ENCODE results near the gene TSPYL1.
A peak's percentile ranks its signal among the peaks of the same experiment; 100 is the strongest.
"Not testable (repeated sequence)": the region's sequence is repeated elsewhere in the genome, so short reads cannot be mapped to it uniquely, and the experiment has no call there.

Gene TSPYL1

DNA sequence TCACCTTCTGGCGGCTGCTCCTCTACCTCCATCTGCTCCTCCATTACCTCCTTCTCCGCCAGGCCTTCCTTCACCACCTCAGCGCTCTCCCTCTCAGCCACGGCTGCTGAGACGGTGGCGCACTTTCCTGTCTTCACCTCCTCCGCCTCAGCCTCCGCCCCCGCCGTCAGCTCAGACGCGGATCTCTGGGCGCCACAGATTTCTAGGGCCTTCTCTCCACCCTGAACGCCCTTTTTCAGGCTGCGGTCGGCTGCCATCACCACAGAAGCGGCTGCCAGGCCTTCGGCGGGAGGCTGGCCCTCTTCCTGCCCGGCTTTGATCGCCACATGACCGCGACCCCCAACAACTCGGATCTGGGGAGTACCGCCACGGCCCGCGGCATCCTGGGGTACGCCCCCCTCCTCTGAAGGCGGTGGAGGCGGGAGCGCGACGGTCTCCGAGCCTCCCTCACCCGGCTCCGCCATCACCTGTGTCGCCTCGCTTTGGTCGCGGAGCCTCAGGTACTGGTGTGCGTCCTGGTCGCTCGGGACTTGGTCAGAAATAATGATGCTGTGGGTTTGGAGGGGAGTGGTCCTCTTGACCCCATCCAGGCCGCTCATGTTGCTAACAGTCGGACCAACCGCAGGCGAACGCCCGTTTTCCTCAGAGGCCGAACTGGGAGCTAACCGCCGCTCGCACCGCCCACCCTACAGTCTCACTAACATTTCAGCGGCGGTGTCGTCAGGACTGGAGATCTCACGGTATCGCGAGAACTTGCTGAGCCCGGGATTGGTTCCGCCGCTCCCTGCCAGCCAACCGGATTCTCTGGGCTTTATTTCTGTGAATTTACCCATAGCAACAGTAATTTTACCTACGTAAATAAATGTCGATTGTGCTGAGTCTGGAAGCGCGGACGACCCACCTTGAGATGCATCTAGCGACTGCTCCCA is at the start of gene TSPYL1:
TSPYL1 (minus strand) TSS at position 699 of the 929 bp plus-strand sequence; CDS start at position 599, 100 bp downstream.
- DNase-seq = peak; percentile 91 to 98

DNA sequence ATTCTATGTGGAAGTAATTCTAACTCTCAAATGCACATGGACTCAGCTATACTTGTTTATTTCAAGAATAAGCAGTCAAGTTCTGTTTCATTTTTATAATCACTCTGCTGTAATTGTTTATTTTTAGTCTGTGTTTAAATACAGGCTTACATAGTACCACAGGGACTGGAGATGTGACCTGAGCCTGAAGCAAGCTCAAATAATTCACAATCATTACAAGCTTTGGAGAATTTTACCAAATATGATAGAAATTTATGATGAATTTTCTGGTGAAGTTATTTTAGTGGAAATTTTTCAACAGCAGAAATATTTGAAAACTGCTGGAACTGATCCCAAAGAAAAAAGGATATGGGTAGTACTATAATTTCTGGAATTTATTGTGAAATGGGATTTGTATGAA is 49.4 kb upstream of the TSPYL1 start:
- DNase-seq = no peak

DNA sequence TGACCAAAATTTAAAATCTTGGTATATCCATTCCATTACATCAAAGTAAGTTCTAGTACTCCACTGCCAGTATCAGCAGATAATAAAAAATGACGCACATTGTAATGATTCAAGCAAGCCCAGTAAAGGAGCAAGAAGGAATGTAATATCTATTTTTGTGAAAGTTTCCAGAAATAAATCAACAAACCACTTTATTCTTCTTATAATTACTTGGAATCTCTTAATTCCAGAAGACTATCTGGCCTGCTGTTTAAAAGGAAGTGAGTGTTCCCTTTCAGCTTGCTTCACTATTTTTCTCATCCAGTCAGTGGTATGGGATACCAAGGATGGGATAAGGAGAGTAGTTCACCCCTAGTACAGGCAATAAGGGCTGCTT is 48.8 kb upstream of the TSPYL1 start:
- no peak for DNase-seq

DNA sequence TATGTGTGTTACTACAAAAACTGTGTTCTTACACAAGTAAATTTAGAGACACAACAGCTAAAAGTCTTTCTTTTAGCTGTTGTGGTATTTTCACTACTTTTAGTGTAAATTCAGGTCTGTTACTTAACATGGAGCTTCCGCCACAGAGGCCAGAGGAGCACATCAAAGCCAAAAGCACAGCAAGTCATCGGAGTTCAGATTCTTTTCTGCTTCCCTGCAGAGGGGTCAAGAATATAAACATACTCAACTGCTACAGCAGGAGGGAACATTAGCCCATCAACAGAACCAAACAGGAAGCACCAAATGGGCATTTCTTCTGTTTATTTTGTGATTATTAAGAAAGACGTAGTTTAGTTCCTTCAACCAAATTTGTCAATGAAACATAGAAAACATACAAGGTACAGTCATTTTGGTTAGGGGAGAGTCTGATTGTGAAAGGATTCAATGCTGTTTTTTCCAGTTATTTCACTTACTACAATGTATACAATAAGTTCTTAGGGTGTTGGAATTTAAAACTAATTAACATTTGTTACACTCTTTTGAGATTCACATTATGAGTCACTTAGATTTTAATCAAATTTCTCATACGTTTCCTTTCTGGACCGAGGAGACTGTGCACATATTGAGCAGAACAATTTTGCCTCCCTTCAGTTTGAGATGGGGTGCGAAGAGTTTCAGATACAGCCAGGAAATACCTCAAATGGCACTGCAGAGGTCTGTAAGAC is 48.2 kb upstream of the TSPYL1 start:
- no peak for DNase-seq

DNA sequence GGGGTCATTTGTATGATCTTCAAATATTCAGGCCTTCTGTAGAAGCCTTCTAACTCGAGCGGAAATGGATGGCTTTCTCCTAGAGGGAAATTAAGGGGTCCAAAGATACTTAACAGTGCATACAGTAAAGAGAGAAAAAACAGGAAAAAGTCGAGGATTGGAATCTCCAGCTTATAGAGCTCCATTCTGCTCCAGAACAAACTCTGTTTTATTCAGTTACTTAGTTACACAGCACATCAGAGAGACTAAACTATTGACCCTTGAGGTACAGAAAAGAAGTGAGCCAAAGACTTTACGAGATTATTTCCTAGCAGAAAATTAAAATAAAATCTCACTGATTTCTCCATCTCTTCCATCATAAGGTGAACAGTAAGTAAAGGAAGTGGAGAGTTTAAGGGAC is 47.3 kb upstream of the TSPYL1 start:
- DNase-seq = no peak

DNA sequence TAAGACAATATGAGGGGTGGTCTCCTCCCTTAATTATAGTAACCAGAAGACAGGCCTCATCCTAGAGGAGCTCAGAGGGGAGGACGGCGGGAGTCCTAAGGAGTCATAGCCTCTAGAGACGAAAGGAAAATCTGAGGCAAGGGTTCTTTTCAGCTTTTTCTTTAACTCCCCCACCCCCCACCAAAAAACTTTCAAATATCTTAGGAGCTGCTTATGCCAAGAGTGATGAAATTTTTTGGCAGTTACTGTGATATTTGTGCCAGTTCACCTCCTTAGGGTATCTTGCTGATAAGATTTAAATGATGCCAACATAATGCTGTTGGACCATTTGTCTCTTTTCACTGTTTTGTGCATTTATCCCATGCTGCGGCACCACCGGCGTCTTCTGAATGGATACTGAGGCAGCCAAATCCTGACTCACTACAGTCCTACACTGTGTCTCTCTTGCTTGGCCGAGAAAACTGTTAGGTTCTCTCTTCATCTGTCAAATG is 46.5 kb upstream of the TSPYL1 start:
- no peak for DNase-seq

DNA sequence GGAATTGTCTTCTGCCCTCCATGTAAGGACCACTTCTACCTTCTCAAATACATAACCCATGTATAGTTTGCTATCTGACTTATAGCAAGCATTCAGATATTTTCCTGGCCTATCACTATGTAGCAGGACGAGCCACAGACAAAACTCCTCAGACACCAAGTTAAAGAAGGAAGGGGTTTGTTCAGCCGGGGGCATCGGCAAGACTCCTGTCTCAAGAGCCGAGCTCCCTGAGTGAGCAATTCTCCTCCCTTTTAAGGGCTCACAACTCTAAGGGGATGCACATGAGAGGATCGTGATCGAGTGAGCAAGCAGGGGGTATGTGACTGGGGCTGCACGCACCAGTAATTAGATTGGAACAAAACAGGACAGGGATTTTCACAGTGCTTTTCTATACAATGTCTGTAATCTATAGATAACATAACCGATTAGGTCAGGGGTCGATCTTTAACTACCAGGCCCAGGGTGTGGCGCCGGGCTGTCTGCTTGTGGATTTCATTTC is 46.0 kb upstream of the TSPYL1 start:
- DNase-seq = not testable (repeated sequence)

DNA sequence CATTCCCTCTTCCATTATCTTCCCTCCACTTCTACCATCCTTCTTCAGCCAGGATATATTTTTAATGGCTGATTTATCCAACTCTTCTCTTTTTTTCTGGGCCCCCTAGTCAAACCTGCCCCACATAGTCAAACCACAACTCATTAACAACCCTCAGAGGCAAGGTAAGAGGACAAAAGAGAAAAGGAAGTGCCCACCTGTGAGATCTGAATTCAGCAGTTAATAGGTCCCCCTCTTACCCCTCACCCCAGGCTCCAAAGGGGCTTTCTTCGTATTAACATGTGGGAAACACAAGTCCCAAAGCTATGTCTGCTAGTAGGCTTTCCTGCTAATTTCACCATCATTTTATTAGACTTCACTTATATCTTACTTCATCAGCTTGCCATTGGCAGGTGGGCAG is 44.1 kb upstream of the TSPYL1 start:
- no peak for DNase-seq

DNA sequence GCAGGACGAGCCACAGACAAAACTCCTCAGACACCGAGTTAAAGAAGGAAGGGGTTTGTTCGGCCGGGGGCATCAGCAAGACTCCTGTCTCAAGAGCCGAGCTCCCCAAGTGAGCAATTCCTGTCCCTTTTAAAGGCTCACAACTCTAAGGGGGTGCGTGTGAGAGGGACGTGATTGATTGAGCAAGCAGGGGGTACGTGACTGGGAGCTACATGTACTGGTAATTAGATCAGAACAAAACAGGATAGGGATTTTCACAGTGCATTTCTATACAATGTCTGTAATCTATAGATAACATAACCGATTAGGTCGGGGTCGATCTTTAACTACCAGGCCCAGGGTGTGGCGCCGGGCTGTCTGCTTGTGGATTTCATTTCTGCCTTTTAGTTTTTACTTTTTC is 42.2 kb upstream of the TSPYL1 start:
- not testable (repeated sequence) for DNase-seq

DNA sequence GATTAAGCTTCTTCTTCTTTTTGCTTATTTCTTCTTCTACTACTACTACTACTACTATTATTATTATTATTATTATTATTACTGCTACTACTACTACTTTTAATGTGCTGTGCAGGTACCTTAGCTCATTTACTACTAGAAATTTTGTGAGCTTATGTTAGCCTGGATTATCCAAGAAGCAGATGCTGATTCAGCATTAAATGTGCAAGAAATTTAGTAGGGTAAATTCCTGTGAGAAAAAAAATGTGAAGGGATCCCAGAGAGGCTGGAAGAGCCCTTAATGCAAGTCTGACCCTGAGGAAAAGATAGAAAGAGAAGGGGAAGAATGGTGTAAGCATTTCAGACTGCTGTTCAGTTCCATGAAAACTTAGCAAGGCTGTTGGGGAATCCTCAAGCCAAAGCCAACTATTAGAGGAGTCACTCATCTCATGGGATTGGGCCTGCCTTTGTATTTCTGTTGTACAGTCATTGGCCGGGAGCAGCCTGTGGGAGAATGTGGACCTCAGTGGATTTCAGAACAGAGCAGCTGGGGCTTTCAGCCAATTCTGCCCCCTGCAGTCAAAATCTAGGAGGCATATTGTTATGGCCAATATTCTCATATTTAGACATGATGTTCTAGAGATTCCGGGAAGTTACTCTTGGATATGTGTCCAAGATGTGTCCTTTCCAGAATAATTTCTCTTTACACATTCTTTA is 37.2 kb upstream of the TSPYL1 start:
- no peak for DNase-seq

DNA sequence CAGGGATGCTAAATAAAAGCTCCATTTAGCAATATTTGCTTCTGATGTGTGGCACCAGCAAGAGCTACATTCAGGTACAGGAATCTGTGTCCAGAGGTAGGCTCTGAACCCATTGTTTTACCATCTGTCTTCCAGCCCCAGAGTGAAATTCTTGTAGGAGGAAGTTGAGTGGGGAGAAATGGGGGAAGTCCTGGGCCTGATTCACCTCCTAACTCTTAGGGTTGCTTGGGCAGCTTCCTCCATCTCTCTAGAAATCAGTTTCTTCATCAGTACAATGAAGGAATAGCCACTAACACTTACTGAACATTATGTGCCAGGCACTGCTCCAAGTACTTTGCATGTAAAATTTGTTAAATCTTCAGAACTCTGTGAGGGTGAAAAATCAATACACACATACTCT is 35.1 kb upstream of the TSPYL1 start:
- no peak for DNase-seq

DNA sequence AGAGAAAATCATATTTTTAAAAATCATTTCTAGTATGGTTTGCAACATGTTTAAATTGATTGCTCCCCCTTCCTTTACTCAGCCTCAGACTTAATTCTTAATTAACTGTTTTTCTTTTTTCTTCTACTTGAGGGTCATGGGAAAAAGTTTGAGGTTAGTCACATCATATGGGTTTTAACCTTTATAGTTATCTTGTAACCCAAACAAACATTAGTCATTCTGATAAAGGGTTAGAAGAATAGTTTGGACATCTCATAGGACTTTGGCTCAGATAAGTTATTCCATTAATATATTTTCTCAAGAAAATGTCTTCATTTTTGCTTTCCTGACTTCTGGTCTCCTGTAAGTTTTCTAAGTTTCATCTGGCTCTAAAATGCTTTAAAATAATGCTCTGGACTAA is 34.5 kb upstream of the TSPYL1 start:
- no peak for DNase-seq

DNA sequence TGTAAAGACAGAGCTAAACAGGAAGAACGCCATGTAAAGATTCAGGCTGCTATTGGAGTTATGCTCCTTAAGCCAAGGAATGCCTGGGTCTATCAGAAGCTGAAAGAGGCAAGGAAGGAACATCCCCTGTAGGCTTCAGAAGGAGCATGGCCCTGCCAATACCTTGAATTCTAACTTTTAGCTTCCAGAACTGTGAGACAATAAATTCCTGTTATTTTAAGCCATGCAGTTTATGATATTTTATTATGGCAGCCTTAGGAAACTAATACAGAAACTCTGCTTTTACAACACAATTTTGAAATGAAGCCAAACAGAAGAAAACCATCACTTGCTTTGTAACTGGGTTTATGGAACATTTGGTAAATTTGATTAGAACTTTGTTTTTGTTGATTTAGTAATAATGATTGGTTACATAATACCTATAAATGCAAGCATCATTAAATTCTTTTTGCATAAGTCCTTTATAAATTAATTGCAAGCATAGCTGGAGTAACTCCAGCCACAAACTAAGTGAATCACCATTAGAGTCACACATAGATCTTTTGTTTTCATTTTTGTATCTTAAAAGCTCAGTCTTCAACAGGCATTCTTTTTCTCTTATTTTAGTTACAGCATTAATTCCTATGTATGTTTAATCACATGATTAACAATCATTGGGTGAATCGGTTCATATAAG is 33.5 kb upstream of the TSPYL1 start:
- DNase-seq = no peak

DNA sequence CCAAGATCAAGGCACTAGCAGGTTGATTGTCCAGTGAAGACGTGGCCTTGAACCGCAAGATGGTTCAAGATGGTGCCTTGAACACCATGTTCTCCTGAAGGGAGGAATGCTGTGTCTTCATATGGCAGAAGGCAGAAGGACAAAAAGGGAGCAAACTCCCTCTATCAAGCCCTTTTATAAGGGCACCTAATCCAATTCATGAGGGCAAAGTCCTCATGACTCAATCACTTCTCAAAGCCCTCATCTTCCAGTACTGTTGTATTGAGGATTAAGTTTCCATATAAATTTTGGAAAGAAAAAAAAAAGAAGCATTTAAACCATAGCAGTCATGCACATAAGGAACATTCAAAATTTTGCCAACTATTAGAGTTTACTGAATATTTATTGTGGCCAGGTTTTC is 29.9 kb upstream of the TSPYL1 start:
- DNase-seq = no peak

DNA sequence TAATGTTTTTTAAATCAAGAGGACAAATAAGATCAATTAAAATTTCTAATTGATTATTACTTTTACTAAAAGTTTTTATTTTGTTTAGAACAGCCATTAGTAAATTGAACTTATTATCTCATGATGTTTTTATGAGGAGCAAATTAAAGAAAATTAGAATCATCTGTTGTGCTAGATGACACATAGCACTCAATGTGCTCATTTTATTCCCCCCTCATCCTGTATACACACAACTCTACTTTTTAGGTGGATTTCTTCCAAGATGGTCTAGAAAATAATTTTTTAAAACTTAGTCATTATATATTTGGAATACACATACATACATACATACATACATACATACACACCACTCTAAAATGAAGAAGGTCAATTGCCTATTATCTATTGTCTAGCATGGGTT is 29.3 kb upstream of the TSPYL1 start:
- DNase-seq = no peak

DNA sequence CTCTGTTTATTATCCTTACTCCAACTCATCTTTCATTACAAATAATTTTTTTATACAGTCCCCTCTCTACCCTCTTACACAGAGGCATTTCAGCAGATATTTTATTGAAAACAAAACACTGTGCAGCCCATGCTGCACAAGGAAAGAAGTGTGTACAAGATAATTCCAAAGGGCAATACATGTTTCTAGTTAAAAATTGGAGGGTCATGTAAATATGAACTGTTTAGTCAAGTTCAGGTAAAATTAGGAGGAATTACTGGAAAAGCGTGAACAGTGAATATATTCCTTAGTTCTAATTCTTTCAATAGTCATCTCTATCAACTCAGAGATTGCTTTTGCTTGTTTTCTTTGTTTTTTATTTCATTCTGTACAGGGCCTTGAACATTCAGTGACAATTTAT is 27.9 kb upstream of the TSPYL1 start:
- no peak for DNase-seq

DNA sequence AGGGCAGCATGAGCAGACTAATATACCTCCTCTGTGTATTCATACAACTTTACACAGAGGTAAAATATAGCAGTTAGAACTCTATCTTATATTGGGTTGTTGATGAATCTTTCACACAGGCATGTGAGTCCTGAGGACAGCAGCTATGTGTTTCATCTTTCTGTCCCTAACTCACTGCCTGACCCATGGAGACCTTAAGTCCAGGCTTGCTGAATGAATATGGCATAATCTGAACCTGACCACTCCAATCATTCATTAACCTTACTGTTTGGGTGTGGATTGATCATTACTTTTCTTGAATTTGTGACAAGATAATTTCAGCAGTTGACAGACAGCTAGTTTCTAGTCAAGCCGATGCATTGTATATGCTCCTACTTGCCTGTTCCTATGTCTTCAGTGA is 27.3 kb upstream of the TSPYL1 start:
- no peak for DNase-seq

DNA sequence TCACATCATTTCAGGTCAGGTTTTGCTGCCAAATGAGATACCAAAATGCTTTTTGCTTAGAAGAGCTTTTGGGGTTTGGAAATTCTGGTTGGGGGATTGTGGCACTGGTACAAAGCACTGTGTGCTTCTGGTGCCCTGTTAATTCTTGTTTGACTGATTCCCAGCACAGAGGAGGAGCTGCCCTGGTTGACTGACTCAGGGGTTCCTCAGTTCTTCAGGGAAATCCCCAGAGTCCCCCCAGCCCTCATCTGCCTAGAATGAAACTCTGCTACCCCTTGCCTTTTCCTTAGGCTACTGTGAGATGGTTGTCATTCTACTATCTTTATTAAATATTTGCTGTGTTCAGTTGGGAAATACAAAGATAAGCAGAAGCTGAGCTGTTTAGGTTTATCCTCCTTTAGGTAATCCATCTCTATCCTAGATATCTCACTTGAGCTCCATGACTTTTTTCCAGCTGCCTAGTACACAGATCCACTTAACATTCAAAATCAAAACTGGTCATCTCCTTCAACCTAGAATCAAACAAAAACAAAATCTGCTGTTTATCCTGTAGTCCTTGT is 24.9 kb upstream of the TSPYL1 start:
- DNase-seq = no peak

DNA sequence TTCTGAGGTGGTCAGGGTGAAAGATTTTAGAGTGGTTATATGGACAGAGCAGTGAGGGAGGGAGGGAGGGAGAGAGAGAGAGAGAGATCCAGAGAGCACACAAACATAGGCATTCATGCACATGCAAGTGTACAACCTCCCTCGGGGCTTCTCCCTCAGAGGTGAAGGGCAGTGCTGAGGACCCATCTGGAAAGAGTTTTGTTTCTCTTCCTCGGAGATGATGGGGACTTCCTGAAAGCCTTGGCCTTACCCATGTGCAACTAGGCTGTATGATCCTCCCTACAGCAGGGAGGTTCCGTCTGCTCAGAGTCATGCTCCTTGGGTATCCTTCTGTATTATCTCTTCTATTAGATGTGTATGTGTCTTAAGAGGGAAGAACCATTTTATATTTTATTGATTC is 21.4 kb upstream of the TSPYL1 start:
- no peak for DNase-seq

DNA sequence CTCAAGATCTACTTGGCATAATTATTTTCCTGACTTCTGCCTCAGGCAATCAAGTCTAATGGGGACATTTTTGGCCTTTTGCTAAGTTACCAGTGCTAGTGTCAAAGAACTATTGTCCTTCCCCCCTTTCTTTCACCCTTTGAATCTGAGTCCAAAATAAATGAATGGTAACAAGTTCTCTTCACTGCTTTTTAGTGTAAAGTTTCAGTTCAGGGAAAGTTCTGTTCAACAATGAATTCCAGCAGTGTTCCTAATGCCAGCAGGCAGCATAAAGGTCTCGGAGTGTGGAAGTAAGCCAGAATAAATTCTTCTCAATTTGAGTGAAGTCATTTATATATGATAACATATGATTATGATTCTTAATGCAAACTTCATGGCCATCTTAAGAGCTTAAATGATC is 20.8 kb upstream of the TSPYL1 start:
- no peak for DNase-seq

DNA sequence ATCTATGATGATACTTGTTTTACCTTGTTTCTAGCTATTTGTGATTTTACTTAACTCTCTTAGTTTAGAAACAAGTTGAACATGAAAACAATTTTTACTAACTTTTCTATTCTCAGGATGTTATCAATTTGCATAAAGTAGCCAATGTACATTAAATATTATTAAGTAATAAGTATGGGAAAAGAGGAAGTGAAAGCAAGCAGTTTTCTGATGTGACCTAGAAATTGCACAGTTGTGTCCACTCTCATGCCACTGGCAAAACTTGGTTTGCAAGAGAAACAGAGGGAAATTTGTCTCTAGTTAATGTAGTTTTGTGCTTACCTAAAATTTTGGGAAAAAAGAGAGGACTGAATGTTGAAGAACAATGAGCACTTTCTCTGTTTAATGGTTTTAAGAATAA is 19.2 kb upstream of the TSPYL1 start:
- DNase-seq = no peak

DNA sequence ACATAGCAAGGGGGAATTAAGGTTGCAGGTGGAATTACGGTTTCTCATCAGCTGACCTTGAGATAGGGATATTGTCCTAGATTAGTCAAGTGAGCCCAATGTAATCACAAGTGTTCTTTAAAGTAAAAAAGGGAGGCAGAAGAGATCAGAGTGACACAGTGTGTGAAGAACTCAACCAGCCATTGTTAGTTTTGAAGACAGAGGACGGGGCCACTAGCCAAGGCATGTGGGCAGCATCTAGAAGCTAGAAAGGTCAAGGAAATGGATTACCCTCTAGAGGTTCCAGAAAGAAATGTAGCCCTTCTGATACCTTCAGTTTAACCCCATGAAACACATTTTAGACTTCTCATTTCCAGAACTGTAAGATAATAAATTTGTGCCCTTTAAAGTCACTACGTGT is 18.5 kb upstream of the TSPYL1 start:
- DNase-seq = no peak
